CD14-positive monocyte (primary cell): Measurements from ENCODE around the gene ARID1B. TPM values are rescaled to one million over a fixed set of nuclear protein-coding genes. Genes with fewer than 3 reads are reported as not detected.

Experiments used
- DNase-seq, 3 donors: peaks; one replicate each; pipeline ENCODE4 v3.0.0-alpha.2; 2011 to 2022
- H2AFZ ChIP-seq: 2 replicates; pipeline ENCODE4 v1.6.0; 2012; ENCODE audit warnings: mild to moderate bottlenecking, low read depth, low read length, inconsistent platforms; ENCODE audit not compliant: insufficient read depth, poor library complexity, severe bottlenecking
- H3K27ac ChIP-seq, 2 donors: 1 replicate in 1 of 2; 2 replicates in 1 of 2; pipeline ENCODE4 v1.5.1; 2012 to 2013; ENCODE audit warnings: low read length in 2 of 2, control low read depth in 1 of 2, inconsistent platforms in 1 of 2, low read depth in 1 of 2, mild to moderate bottlenecking in 1 of 2
- H3K27me3 ChIP-seq, 2 donors: one replicate each; pipeline versions ENCODE4 v1.6.0 to v1.6.1; 2011 to 2013; ENCODE audit warnings: low read length in 2 of 2; ENCODE audit not compliant: control insufficient read depth in 2 of 2, insufficient read depth in 2 of 2
- H3K36me3 ChIP-seq, 2 donors: replicated peaks in 1 of 2; 1 replicate in 1 of 2; 2 replicates in 1 of 2; pipeline versions ENCODE4 v1.5.1 to v1.6.1; 2012 to 2013; ENCODE audit warnings: low read length in 2 of 2, control low read depth in 1 of 2, inconsistent platforms in 1 of 2, mild to moderate bottlenecking in 1 of 2; ENCODE audit not compliant: insufficient read depth in 2 of 2, control insufficient read depth in 1 of 2
- H3K4me1 ChIP-seq, 2 donors: 1 replicate in 1 of 2; 2 replicates in 1 of 2; pipeline versions ENCODE4 v1.5.1 to v1.6.1; 2012 to 2013; ENCODE audit warnings: low read length in 2 of 2, control low read depth in 1 of 2, inconsistent platforms in 1 of 2, mild to moderate bottlenecking in 1 of 2, moderate library complexity in 1 of 2; ENCODE audit not compliant: insufficient read depth in 2 of 2, control insufficient read depth in 1 of 2
- H3K4me2 ChIP-seq: replicated peaks from 2 replicates; pipeline ENCODE3; 2012; ENCODE audit warnings: low read length, moderate library complexity, mild to moderate bottlenecking; ENCODE audit not compliant: poor library complexity, severe bottlenecking; ENCODE audit errors: extremely low read depth
- H3K4me3 ChIP-seq, 3 experiments: fragments of 200-600 bp in 1 of 3; sonication (generic) in 1 of 3; replicated peaks in 1 of 3; 1 replicate in 2 of 3; 2 replicates in 1 of 3; pipeline ENCODE4 v1.5.1; 2011 to 2013; ENCODE audit warnings: low read length in 3 of 3, mild to moderate bottlenecking in 3 of 3, control low read depth in 2 of 3, low read depth in 2 of 3, inconsistent platforms in 1 of 3, moderate library complexity in 1 of 3
- H3K79me2 ChIP-seq: 2 replicates; pipeline ENCODE4 v1.6.0; 2012; ENCODE audit warnings: mild to moderate bottlenecking, control low read depth, inconsistent platforms, low read length, moderate library complexity; ENCODE audit not compliant: insufficient read depth
- H3K9ac ChIP-seq: 2 replicates; pipeline ENCODE4 v1.6.0; 2017; ENCODE audit warnings: low read length, mild to moderate bottlenecking; ENCODE audit not compliant: insufficient read depth, poor library complexity, severe bottlenecking
- H3K9me3 ChIP-seq, 2 donors: replicated peaks in 1 of 2; 1 replicate in 1 of 2; 2 replicates in 1 of 2; pipeline versions ENCODE4 v1.5.1 to v1.6.1; 2012 to 2013; ENCODE audit warnings: low read length in 2 of 2, control low read depth in 1 of 2; ENCODE audit not compliant: control insufficient read depth in 1 of 2, insufficient read depth in 1 of 2
- H4K20me1 ChIP-seq: 2 replicates; pipeline ENCODE4 v1.6.0; 2012; ENCODE audit warnings: mild to moderate bottlenecking, low read length, control low read depth, moderate library complexity; ENCODE audit not compliant: insufficient read depth
- H3K27ac Mint-ChIP-seq, 7 donors: one replicate each; pipeline ENCODE4 v1.8.0; 2020; ENCODE audit warnings: mild to moderate bottlenecking in 7 of 7, mixed read lengths in 7 of 7, moderate library complexity in 6 of 7, inconsistent platforms in 2 of 7
- H3K27me3 Mint-ChIP-seq, 3 donors: one replicate each; pipeline ENCODE4 v1.8.0; 2021 to 2022; ENCODE audit warnings: low read depth in 3 of 3, mild to moderate bottlenecking in 3 of 3, mixed read lengths in 3 of 3, moderate library complexity in 3 of 3, inconsistent platforms in 1 of 3
- H3K36me3 Mint-ChIP-seq, 2 donors: one replicate each; pipeline ENCODE4 v1.8.0; 2020; ENCODE audit warnings: mixed read lengths in 2 of 2, inconsistent platforms in 1 of 2, mild to moderate bottlenecking in 1 of 2
- H3K4me1 Mint-ChIP-seq: one replicate; pipeline ENCODE4 v1.8.0; 2020; ENCODE audit warnings: mild to moderate bottlenecking, mixed read lengths
- H3K4me3 Mint-ChIP-seq, 2 donors: one replicate each; pipeline ENCODE4 v1.8.0; 2020; ENCODE audit warnings: mild to moderate bottlenecking in 2 of 2, mixed read lengths in 2 of 2, moderate library complexity in 1 of 2
- H3K9me3 Mint-ChIP-seq, 7 donors: one replicate each; pipeline ENCODE4 v1.8.0; 2020 to 2022; ENCODE audit warnings: mixed read lengths in 7 of 7, mild to moderate bottlenecking in 6 of 7, moderate library complexity in 6 of 7, inconsistent platforms in 2 of 7
- WGBS: methylation state at CpG from one replicate; pipeline ENCODE4 v1.1.5; 2013; ENCODE audit warnings: missing lambda C conversion rate; ENCODE audit not compliant: insufficient coverage; 5-methylcytosine and 5-hydroxymethylcytosine counted together
- intact Hi-C, 2 donors: fragments of 100-400 bp; cut with micrococcal nuclease; formaldehyde crosslinking; loops; one replicate each; pipeline versions ENCODE4 v1.15.0 to v1.15.1; 2023
- polyA plus RNA-seq, 3 donors: library from polyadenylated mRNA; depleted of rRNA in 1 of 3; unstranded in 2 of 3; stranded (reverse) in 1 of 3; fragments of 300-500 nt in 2 of 3; fragments of >200 nt in 1 of 3; fragmentation: Illumina TruSeq in 2 of 3; gene quantifications; 1 replicate in 2 of 3; 2 replicates in 1 of 3; pipeline ENCODE4 v1.2.3, GENCODE V29; 2012 to 2021
- TF ChIP-seq, protein P1 (sequence below): fragments of 200-600 bp; IDR thresholded peaks from one replicate; pipeline ENCODE4 v1.8.0; 2022; ENCODE audit warnings: antibody characterized with exemption, mild to moderate bottlenecking

The ARID1B gene
- polyA plus RNA-seq, 3 donors = 3.2 to 22.1 (median 3.8) TPM

GRCh38 chr6:157240059-157240959, 463.1 kb downstream of the ARID1B start:
- 24% methylated on average over 20 of the region's 28 CpGs for WGBS
- Histone ChIP-seq H3K4me1 (peaks cover 6 to 23% of the 10 kb centered on the region in 2 donors), H3K4me2 (peak overlapping the region; percentile 66), H3K36me3 (no peaks in the 10 kb centered on the region), H3K4me3 (peak overlapping the region; percentile 11 to 67 (median 26)), H3K79me2 (no peaks in the 10 kb centered on the region), H4K20me1 (no peaks in the 10 kb centered on the region), H3K27me3 (peaks cover 20 to 29% of the 10 kb centered on the region in 2 donors), H3K9me3 (peaks cover 0 to under 1% of the 10 kb centered on the region in 2 donors), H2AFZ (peak overlapping the region; percentile 75), H3K27ac (no peak overlapping the region), H3K9ac (peak overlapping the region; percentile 47)
- TF ChIP-seq, protein P1, sequence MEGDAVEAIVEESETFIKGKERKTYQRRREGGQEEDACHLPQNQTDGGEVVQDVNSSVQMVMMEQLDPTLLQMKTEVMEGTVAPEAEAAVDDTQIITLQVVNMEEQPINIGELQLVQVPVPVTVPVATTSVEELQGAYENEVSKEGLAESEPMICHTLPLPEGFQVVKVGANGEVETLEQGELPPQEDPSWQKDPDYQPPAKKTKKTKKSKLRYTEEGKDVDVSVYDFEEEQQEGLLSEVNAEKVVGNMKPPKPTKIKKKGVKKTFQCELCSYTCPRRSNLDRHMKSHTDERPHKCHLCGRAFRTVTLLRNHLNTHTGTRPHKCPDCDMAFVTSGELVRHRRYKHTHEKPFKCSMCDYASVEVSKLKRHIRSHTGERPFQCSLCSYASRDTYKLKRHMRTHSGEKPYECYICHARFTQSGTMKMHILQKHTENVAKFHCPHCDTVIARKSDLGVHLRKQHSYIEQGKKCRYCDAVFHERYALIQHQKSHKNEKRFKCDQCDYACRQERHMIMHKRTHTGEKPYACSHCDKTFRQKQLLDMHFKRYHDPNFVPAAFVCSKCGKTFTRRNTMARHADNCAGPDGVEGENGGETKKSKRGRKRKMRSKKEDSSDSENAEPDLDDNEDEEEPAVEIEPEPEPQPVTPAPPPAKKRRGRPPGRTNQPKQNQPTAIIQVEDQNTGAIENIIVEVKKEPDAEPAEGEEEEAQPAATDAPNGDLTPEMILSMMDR = no peak
- peak overlapping the region in 1 of 7 donors; percentile 17 for H3K27ac Mint-ChIP-seq
- H3K27me3 Mint-ChIP-seq = peaks cover 35 to 54% (median 38%) of the 10 kb centered on the region in 3 donors
- peaks cover 0 to 18% (median 5%) of the 10 kb centered on the region in 7 donors for H3K9me3 Mint-ChIP-seq
- intact Hi-C loops = no loop called here
- no peak for DNase-seq
- peaks cover 0 to 6% of the 10 kb centered on the region in 2 donors for H3K36me3 Mint-ChIP-seq
- H3K4me1 Mint-ChIP-seq = peaks cover 14% of the 10 kb centered on the region
- peak overlapping the region; percentile 71 to 85 for H3K4me3 Mint-ChIP-seq

GRCh38 chr6:157240960-157241311, 463.8 kb downstream of the ARID1B start:
- H3K27ac ChIP-seq = no peak overlapping the region
- peaks cover 0 to 13% (median 3%) of the 10 kb centered on the region in 7 donors for H3K9me3 Mint-ChIP-seq
- TF ChIP-seq, protein P1 = no peak
- peaks cover 8% of the 10 kb centered on the region for H3K4me1 Mint-ChIP-seq
- 93% methylated on average over 10 of the region's 10 CpGs for WGBS
- no peaks in the 10 kb centered on the region for H3K79me2 ChIP-seq
- H3K27me3 Mint-ChIP-seq = peaks cover 30 to 48% (median 32%) of the 10 kb centered on the region in 3 donors
- H3K27ac Mint-ChIP-seq = no peak overlapping the region
- no peak overlapping the region for H3K9ac ChIP-seq
- H3K36me3 ChIP-seq = no peaks in the 10 kb centered on the region
- peaks cover 16 to 23% of the 10 kb centered on the region in 2 donors for H3K27me3 ChIP-seq
- no peaks in the 10 kb centered on the region for H4K20me1 ChIP-seq
- intact Hi-C loops = no loop called here
- H3K9me3 ChIP-seq = no peaks in the 10 kb centered on the region
- peak overlapping the region; percentile 66 for H3K4me2 ChIP-seq
- H3K4me3 ChIP-seq = no peak overlapping the region
- DNase-seq = no peak
- peak overlapping the region in 1 of 2 donors; percentile 5 for H3K4me3 Mint-ChIP-seq
- peaks cover under 1 to 17% of the 10 kb centered on the region in 2 donors for H3K4me1 ChIP-seq
- peaks cover 0 to 4% of the 10 kb centered on the region in 2 donors for H3K36me3 Mint-ChIP-seq
- peak overlapping the region; percentile 75 for H2AFZ ChIP-seq
